IPS-20b (cell line): ENCODE data around the gene MAGI2.
A peak's percentile ranks its signal among the peaks of the same experiment; 100 is the strongest.

Experiments
- H3K27ac ChIP-seq: one replicate; pipeline ENCODE4 v1.5.1; 2013; ENCODE audit warnings: low read length
- H3K27me3 ChIP-seq: 2 replicates; pipeline ENCODE4 v1.6.1; 2013; ENCODE audit warnings: mild to moderate bottlenecking, low read length, inconsistent platforms; ENCODE audit not compliant: insufficient read depth
- H3K36me3 ChIP-seq: 2 replicates; pipeline ENCODE4 v1.6.1; 2013; ENCODE audit warnings: low read depth, mild to moderate bottlenecking, inconsistent platforms, low read length, moderate library complexity; ENCODE audit not compliant: insufficient read depth
- H3K4me1 ChIP-seq: 2 replicates; pipeline ENCODE4 v1.6.1; 2013; ENCODE audit warnings: mild to moderate bottlenecking, control low read depth, inconsistent platforms, low read length, moderate library complexity; ENCODE audit not compliant: insufficient read depth
- H3K4me3 ChIP-seq: 2 replicates; pipeline ENCODE4 v1.5.1; 2013; ENCODE audit warnings: mild to moderate bottlenecking, low read length, inconsistent platforms
- H3K9ac ChIP-seq: 2 replicates; pipeline ENCODE4 v1.6.1; 2013; ENCODE audit warnings: low read depth, mild to moderate bottlenecking, inconsistent platforms, low read length, moderate library complexity
- H3K9me3 ChIP-seq: 2 replicates; pipeline ENCODE4 v1.6.1; 2013; ENCODE audit warnings: mild to moderate bottlenecking, low read depth, low read length, inconsistent platforms; ENCODE audit not compliant: insufficient read depth

Gene MAGI2

GRCh38 chr7:78073609-78074382, 1379.7 kb downstream of the MAGI2 start:
- no peaks in the 10 kb centered on the region for H3K9me3 ChIP-seq

GRCh38 chr7:78072201-78072590, 1381.3 kb downstream of the MAGI2 start:
- Histone ChIP-seq H3K27me3 (no peaks in the 10 kb centered on the region), H3K27ac (no peak overlapping the region), H3K4me1 (peaks cover 18% of the 10 kb centered on the region), H3K9me3 (no peaks in the 10 kb centered on the region), H3K36me3 (no peaks in the 10 kb centered on the region), H3K4me3 (no peak overlapping the region), H3K9ac (no peak overlapping the region)

More at GRCh38 chr7:78073609-78074382, 1379.7 kb downstream of the MAGI2 start:
- Histone ChIP-seq H3K36me3 (no peaks in the 10 kb centered on the region), H3K27me3 (peaks cover under 1% of the 10 kb centered on the region; the same call in 1 of the 2 replicates), H3K9ac (no peak overlapping the region), H3K4me3 (peak overlapping the region; percentile 22), H3K27ac (no peak overlapping the region), H3K4me1 (peaks cover 18% of the 10 kb centered on the region)

GRCh38 chr7:78071491-78072200, 1381.8 kb downstream of the MAGI2 start:
- no peaks in the 10 kb centered on the region for H3K27me3 ChIP-seq
- H3K4me3 ChIP-seq, result no peak overlapping the region

GRCh38 chr7:78066599-78066998, 1386.9 kb downstream of the MAGI2 start:
- Histone ChIP-seq H3K27ac (no peak overlapping the region), H3K9ac (no peak overlapping the region), H3K4me3 (no peak overlapping the region), H3K36me3 (no peaks in the 10 kb centered on the region), H3K4me1 (no peaks in the 10 kb centered on the region), H3K27me3 (no peaks in the 10 kb centered on the region), H3K9me3 (no peaks in the 10 kb centered on the region)

More at GRCh38 chr7:78071491-78072200, 1381.8 kb downstream of the MAGI2 start:
- no peak overlapping the region for H3K9ac ChIP-seq
- H3K9me3 ChIP-seq, result no peaks in the 10 kb centered on the region
- H3K36me3 ChIP-seq, result no peaks in the 10 kb centered on the region
- H3K4me1 ChIP-seq, result peaks cover 18% of the 10 kb centered on the region
- no peak overlapping the region for H3K27ac ChIP-seq

- Histone ChIP-seq H3K9me3 (no peaks in the 10 kb centered on the region), H3K27ac (no peak overlapping the region), H3K27me3 (no peaks in the 10 kb centered on the region), H3K9ac (no peak overlapping the region), H3K4me1 (no peaks in the 10 kb centered on the region), H3K4me3 (no peak overlapping the region), H3K36me3 (no peaks in the 10 kb centered on the region)
Measured at GRCh38 chr7:78063758-78064157, 1389.7 kb downstream of the MAGI2 start.

GRCh38 chr7:78062214-78062613, 1391.3 kb downstream of the MAGI2 start:
- no peak overlapping the region for H3K9ac ChIP-seq
- H3K4me3 ChIP-seq, result no peak overlapping the region
- no peaks in the 10 kb centered on the region for H3K9me3 ChIP-seq

GRCh38 chr7:78057571-78057970, 1395.9 kb downstream of the MAGI2 start:
- H3K27ac ChIP-seq, result no peak overlapping the region
- H3K36me3 ChIP-seq, result no peaks in the 10 kb centered on the region
- H3K9ac ChIP-seq, result no peak overlapping the region
- no peaks in the 10 kb centered on the region for H3K9me3 ChIP-seq
- H3K4me3 ChIP-seq, result no peak overlapping the region
- peaks cover 9% of the 10 kb centered on the region; the same call in 1 of the 2 replicates for H3K4me1 ChIP-seq
- H3K27me3 ChIP-seq, result no peaks in the 10 kb centered on the region

More at GRCh38 chr7:78062214-78062613, 1391.3 kb downstream of the MAGI2 start:
- H3K27me3 ChIP-seq, result no peaks in the 10 kb centered on the region
- H3K36me3 ChIP-seq, result no peaks in the 10 kb centered on the region
- H3K4me1 ChIP-seq, result no peaks in the 10 kb centered on the region
- H3K27ac ChIP-seq, result no peak overlapping the region

- H3K9ac ChIP-seq, result no peak overlapping the region
- H3K9me3 ChIP-seq, result no peaks in the 10 kb centered on the region
- no peak overlapping the region for H3K4me3 ChIP-seq
- no peaks in the 10 kb centered on the region for H3K36me3 ChIP-seq
- no peak overlapping the region for H3K27ac ChIP-seq
- H3K27me3 ChIP-seq, result no peaks in the 10 kb centered on the region
- peaks cover 14% of the 10 kb centered on the region; the same call in 1 of the 2 replicates for H3K4me1 ChIP-seq
Measured at GRCh38 chr7:78055599-78055998, 1397.9 kb downstream of the MAGI2 start.

- H3K4me1 ChIP-seq, result peaks cover 14% of the 10 kb centered on the region; the same call in 1 of the 2 replicates
- H3K27ac ChIP-seq, result no peak overlapping the region
- no peaks in the 10 kb centered on the region for H3K36me3 ChIP-seq
- H3K9me3 ChIP-seq, result no peaks in the 10 kb centered on the region
- no peak overlapping the region for H3K4me3 ChIP-seq
- no peak overlapping the region for H3K9ac ChIP-seq
- no peaks in the 10 kb centered on the region for H3K27me3 ChIP-seq
Measured at GRCh38 chr7:78055001-78055573, 1398.4 kb downstream of the MAGI2 start.

- Histone ChIP-seq H3K27ac (no peak overlapping the region), H3K9ac (peak overlapping the region; percentile 43; the same call in 1 of the 2 replicates), H3K4me3 (no peak overlapping the region), H3K27me3 (no peaks in the 10 kb centered on the region), H3K4me1 (peaks cover 14% of the 10 kb centered on the region; the same call in 1 of the 2 replicates), H3K9me3 (no peaks in the 10 kb centered on the region), H3K36me3 (no peaks in the 10 kb centered on the region)
Measured at GRCh38 chr7:78052112-78052511, 1401.4 kb downstream of the MAGI2 start.

- no peak overlapping the region for H3K9ac ChIP-seq
- H3K4me1 ChIP-seq, result peaks cover 7% of the 10 kb centered on the region; the same call in 1 of the 2 replicates
- H3K27ac ChIP-seq, result no peak overlapping the region
- H3K27me3 ChIP-seq, result no peaks in the 10 kb centered on the region
- H3K4me3 ChIP-seq, result no peak overlapping the region
- no peaks in the 10 kb centered on the region for H3K9me3 ChIP-seq
- no peaks in the 10 kb centered on the region for H3K36me3 ChIP-seq
Measured at GRCh38 chr7:78047800-78048199, 1405.7 kb downstream of the MAGI2 start.
